ENCODE results near the gene PPP1R15A.
A peak's percentile ranks its signal among the peaks of the same experiment; 100 is the strongest.
"Not testable (repeated sequence)": the region's sequence is repeated elsewhere in the genome, so short reads cannot be mapped to it uniquely, and the experiment has no call there.

The PPP1R15A gene

GRCh38 chr19:48881741-48882657, 9.8 kb downstream of the PPP1R15A start:
- DNase-seq: no peak

GRCh38 chr19:48883726-48884125, 11.5 kb downstream of the PPP1R15A start:
- no peak for DNase-seq

GRCh38 chr19:48887861-48888612, 15.8 kb downstream of the PPP1R15A start:
- no peak for DNase-seq

DNA sequence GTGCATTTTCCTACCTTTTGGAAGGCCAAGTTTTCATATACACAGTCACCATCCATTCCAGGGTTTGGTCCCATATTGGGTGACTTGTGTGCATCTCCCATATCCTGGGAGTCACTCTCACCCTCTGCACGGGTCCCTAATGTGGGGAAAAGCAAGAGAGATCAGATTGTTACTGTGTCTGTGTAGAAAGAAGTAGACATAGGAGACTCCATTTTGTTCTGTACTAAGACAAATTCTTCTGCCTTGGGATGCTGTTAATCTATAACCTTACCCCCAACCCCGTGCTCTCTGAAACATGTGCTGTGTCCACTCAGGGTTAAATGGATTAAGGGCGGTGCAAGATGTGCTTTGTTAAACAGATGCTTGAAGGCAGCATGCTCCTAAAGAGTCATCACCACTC, 17.3 kb downstream of the PPP1R15A start:
- DNase-seq: not testable (repeated sequence)

DNA sequence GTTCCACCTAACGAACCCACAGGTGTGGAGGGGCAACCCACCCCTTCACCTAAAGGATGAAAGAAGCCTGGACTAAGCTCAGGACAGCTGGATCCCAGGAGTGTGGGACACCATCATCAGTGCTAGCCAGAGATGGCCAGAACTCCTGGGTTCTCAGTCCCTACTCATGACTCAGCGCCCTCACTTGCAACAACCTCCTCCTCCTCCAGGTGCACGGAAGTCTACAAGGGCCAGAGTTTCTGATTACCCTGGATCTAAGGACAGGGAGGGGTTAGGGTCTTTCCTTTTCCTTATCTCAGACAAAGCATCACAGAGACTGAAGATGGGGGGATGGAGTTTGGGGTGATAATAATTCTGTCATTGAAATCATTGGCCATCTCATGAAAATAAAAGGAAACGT, 18.3 kb downstream of the PPP1R15A start:
- DNase-seq: no peak

DNA sequence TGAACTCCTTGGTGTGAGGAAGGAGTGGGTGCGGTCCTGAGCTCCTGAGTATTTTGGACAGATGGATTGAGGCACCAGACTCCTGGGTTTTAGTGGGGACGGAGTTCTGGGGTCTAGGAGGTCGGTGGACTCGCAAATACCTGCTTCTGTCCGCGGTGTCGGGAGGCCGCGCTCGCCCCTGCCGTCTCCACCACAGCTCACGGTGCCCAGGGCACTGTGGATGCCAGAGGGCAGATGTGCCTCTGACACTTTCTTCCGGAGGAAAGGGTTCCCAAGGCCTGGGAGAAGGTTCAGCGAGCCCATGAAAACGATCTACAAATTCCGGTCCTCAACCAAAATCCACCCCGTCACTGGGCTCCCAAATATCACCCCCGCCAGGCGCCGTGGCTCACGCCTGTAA, 23.0 kb downstream of the PPP1R15A start:
- no peak for DNase-seq

DNA sequence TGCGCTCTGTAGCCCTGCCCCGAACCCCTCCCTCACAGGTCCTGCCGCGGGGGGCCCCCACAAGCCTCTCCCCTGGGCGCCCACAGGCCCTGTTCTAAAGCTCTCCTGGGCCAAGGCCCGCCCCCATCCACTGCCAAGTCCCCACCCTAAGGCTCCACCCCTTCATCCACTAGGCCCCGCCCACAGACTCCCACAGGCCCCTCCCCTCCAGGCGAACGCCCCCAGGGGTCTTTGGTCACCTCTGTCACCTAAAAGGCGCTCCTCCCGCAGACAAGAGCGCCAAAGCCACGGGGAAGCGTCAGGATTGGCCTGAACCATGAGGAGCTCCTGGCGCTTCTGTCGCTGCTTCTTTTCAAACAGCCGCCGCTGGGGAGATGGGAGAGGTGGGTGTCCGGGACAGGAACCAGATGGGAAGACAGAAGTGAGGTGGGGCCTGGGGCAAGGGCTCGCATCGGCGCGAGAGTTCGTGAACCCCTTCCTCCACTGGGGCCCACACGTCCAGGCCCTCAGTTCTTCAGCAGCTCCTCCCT, 24.0 kb downstream of the PPP1R15A start:
- DNase-seq: no peak

- no peak for DNase-seq
These were observed 25.0 kb downstream of the PPP1R15A start for GRCh38 chr19:48897181-48897580.

DNA sequence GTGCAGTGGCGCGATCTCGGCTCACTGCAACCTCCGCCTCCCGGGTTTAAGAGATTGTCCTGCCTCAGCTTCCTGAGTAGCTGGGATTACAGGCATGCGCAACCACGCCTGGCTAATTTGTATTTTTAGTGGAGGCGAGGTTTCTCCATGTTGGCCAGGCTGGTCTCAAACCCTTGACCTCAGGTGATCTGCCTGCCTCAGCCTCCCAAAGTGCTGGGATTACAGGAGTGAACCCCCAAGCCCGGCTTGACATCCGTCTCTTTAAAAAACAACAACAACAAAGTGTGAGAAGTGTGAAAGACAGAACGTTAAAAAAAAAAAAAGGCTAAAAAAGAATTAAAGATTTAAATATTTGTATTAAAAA, 27.1 kb downstream of the PPP1R15A start:
- not testable (repeated sequence) for DNase-seq

GRCh38 chr19:48899781-48900476, 27.7 kb downstream of the PPP1R15A start, which contains the start of gene NUCB1:
NUCB1 (plus strand) TSS chr19:48900312; CDS start chr19:48900797, 485 bp downstream.
- peak; percentile 98 for DNase-seq

GRCh38 chr19:48900477-48901406, 28.5 kb downstream of the PPP1R15A start:
- no peak for DNase-seq

DNA sequence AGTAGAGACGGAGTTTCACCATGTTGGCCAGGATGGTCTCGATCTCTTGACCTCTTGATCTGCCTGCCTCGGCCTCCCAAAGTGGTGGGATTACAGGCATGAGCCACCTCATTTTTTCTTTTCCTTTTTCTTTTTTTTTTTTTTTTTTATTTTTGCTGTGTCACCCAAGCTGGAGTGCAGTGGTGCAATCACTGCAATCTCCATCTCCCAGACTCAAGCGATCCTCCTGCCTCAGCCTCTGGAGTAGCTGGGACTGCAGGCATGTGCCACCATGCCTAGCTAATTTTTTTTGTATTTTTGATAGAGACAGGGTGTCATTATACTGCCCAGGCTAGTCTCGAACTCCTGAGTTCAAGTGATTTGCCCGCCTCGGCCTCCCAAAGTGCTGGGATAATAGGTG, 30.1 kb downstream of the PPP1R15A start:
- not testable (repeated sequence) for DNase-seq

GRCh38 chr19:48903788-48904187, 31.6 kb downstream of the PPP1R15A start:
- DNase-seq: not testable (repeated sequence)

- no peak for DNase-seq
These were observed 33.4 kb downstream of the PPP1R15A start for GRCh38 chr19:48905664-48906063.

DNA sequence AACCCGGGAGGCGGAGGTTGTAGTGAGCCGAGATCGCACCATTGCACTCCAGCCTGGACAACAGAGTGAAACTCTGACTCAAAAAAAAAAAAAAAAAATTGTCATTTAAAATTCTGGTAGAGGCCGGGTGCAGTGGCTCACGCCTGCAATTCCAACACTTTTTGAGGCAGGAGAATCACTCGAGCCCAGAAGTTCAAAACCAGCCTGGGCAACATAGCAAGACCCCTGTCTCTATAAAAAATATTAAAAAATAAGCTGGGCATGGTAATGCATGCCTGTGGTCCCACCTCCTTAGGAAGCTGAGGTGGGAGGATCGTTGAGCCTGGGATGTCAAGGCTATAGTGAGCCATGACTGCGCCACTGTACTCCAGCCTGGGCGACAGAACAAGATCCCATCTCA, 34.1 kb downstream of the PPP1R15A start:
- DNase-seq: no peak

DNA sequence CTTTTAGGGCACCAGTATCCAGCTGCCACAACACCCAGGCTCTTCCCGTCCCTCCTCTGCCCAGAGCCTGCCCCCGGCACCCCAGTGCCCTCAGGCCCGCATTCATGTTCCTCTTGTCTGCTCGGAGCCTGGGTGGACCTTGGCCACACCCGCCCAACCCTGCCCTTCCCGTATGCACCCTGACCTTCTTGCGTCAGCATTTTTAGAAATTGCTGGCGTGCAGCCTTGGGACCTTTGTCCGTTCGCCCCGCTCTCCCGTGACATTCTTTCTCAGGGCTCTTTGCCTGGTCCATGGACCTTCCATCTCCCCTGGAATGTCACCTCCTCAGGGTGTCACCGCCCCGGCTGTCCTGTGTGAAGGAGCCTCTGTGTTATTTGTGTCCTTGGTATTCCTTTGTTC, 35.5 kb downstream of the PPP1R15A start:
- DNase-seq: no peak

DNA sequence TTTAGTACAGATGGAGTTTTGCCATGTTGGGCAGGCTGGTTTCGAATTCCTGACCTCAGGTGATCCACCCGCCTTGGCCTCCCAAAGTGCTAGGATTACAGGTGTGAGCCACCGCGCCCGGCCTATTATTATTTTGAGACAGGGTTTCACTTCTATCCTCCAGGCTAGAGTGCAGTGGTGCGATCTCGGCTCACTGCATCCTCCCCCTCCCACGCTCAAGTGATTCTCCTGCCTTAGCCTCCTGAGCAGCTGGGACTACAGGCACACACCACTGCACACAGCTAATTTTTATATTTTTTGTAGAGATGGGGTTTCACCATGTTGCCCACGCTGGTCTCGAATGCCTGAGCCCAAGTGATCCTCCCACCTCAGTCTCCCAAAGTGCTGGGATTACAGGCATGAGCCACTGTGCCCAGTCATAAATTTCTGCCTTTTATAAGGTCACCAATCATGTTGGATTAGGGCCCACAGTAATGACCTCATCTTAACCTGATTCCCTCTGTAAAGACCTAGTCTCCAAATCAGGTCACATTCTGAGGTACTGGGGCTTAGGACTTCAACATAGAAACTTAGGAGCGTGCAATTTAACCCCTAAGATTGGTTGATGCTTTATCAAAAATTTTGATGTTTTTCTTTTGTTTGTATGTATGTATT, 37.3 kb downstream of the PPP1R15A start:
- not testable (repeated sequence) for DNase-seq

- DNase-seq: no peak
These were observed 38.6 kb downstream of the PPP1R15A start for GRCh38 chr19:48910803-48911202.

- no peak for DNase-seq
These were observed 41.1 kb downstream of the PPP1R15A start for GRCh38 chr19:48913114-48913889.

- DNase-seq: no peak
These were observed 42.0 kb downstream of the PPP1R15A start for GRCh38 chr19:48914181-48914580.

GRCh38 chr19:48915757-48916156, 43.5 kb downstream of the PPP1R15A start:
- no peak for DNase-seq
